Endodermal cell (in vitro differentiated cells): ENCODE measurements around the gene NRG2. TPM values are rescaled to one million over a fixed set of nuclear protein-coding genes. Genes with fewer than 3 reads are reported as not detected.

Source experiments
- DNase-seq: peaks from one replicate; pipeline ENCODE4 v3.0.0-alpha.2; 2017
- H3K27ac ChIP-seq: 2 replicates; pipeline ENCODE4 v1.5.1; 2013; ENCODE audit warnings: mild to moderate bottlenecking, low read depth, low read length, moderate library complexity
- H3K27me3 ChIP-seq: 2 replicates; pipeline ENCODE4 v1.6.1; 2013; ENCODE audit warnings: mild to moderate bottlenecking, low read length, moderate library complexity; ENCODE audit not compliant: insufficient read depth, control insufficient read depth, poor library complexity, severe bottlenecking
- H3K36me3 ChIP-seq: 2 replicates; pipeline ENCODE4 v1.7.0; 2013; ENCODE audit warnings: mild to moderate bottlenecking, low read length, moderate library complexity; ENCODE audit not compliant: control insufficient read depth, insufficient read depth
- H3K4me1 ChIP-seq: one replicate; pipeline ENCODE4 v1.7.0; 2013; ENCODE audit warnings: low read length; ENCODE audit not compliant: control insufficient read depth, insufficient read depth
- H3K4me3 ChIP-seq: 2 replicates; pipeline ENCODE4 v1.5.1; 2013; ENCODE audit warnings: mild to moderate bottlenecking, low read length, moderate library complexity
- H3K9ac ChIP-seq: 2 replicates; pipeline ENCODE4 v1.6.1; 2013; ENCODE audit warnings: mild to moderate bottlenecking, low read length, moderate library complexity; ENCODE audit not compliant: poor library complexity, severe bottlenecking; ENCODE audit errors: extremely low read depth
- H3K9me3 ChIP-seq: 2 replicates; pipeline ENCODE4 v1.6.1; 2013; ENCODE audit warnings: mild to moderate bottlenecking, low read length, moderate library complexity; ENCODE audit not compliant: control insufficient read depth
- H3K27ac Mint-ChIP-seq: 2 replicates; pipeline ENCODE4 v1.8.0; 2020; ENCODE audit warnings: mixed read lengths
- H3K27me3 Mint-ChIP-seq: 2 replicates; pipeline ENCODE4 v1.8.0; 2021; ENCODE audit warnings: mild to moderate bottlenecking, mixed read lengths; ENCODE audit not compliant: insufficient read depth
- H3K36me3 Mint-ChIP-seq: 2 replicates; pipeline ENCODE4 v1.8.0; 2020; ENCODE audit warnings: low read depth, mixed read lengths
- H3K4me1 Mint-ChIP-seq: 2 replicates; pipeline ENCODE4 v1.8.0; 2020; ENCODE audit warnings: mixed read lengths
- H3K4me3 Mint-ChIP-seq: 2 replicates; pipeline ENCODE4 v1.8.0; 2020; ENCODE audit warnings: mild to moderate bottlenecking, moderate library complexity, mixed read lengths
- H3K9me3 Mint-ChIP-seq: 2 replicates; pipeline ENCODE4 v1.8.0; 2020; ENCODE audit warnings: mild to moderate bottlenecking, mixed read lengths
- CTCF ChIP-seq: fragments of 200-600 bp; sonication (generic); conservative IDR thresholded peaks from 2 replicates; pipeline ENCODE4 v1.5.0; 2021; ENCODE audit warnings: antibody characterized with exemption, mild to moderate bottlenecking
- WGBS, 2 experiments: methylation state at CpG; one replicate each; pipeline versions ENCODE4 v1.1.5 to v1.1.7; 2013; ENCODE audit warnings: missing lambda C conversion rate in 2 of 2, mixed read lengths in 1 of 2; ENCODE audit not compliant: insufficient coverage in 1 of 2, insufficient read length in 1 of 2; 5-methylcytosine and 5-hydroxymethylcytosine counted together
- total RNA-seq, 2 donors: library from RNA; stranded (reverse); fragmentation: NEBNext Ultra II Directional in 1 of 2; extraction: Animal tissue kit (Norgen Biotek cat#: 25700) in 1 of 2; gene quantifications; 2 replicates in 1 of 2; 3 replicates in 1 of 2; pipeline ENCODE4 v1.2.1, GENCODE V29; 2021

Gene NRG2
- total RNA-seq, 2 donors from 2014 or later, result 10.8 to 12.5 TPM

- Mint-ChIP-seq H3K4me3 (no peak overlapping the region), H3K27me3 (peaks cover 95% of the 10 kb centered on the region), H3K9me3 (no peaks in the 10 kb centered on the region), H3K27ac (no peak overlapping the region), H3K4me1 (peaks cover 2% of the 10 kb centered on the region), H3K36me3 (no peaks in the 10 kb centered on the region)
- no peaks in the 10 kb centered on the region for H3K9me3 ChIP-seq
- 73 to 80% methylated on average over 1 to 3 of the region's 3 CpGs for WGBS, 2 experiments
- H3K4me1 ChIP-seq, result no peaks in the 10 kb centered on the region
- no peaks in the 10 kb centered on the region for H3K36me3 ChIP-seq
- no peak for TF ChIP-seq CTCF
- H3K27ac ChIP-seq, result no peak overlapping the region
- H3K27me3 ChIP-seq, result peaks cover 98% of the 10 kb centered on the region
- no peak overlapping the region for H3K4me3 ChIP-seq
- no peak for DNase-seq
- no peak overlapping the region for H3K9ac ChIP-seq
Observed at GRCh38 chr5:139797335-139797734, 245.8 kb downstream of the NRG2 start.

Other genes starting within 250 kb of the NRG2 start
- gene PSD2, start 247.5 kb downstream of the NRG2 start, total RNA-seq, result 1 to 10 TPM in 1 of 2 donors, under 1 TPM in 1; 0.55 to 2.5 TPM
- 1 to 10 TPM; 6.8 to 7.7 TPM for gene PURA, start 70.8 kb upstream of the NRG2 start, total RNA-seq
- 1 to 10 TPM; 2.0 to 2.5 TPM for gene IGIP, start 82.6 kb upstream of the NRG2 start, total RNA-seq
- 10 to 100 TPM; 30.7 to 38.1 TPM for gene CYSTM1, start 131.9 kb upstream of the NRG2 start, total RNA-seq